SK-N-MC (cell line): ENCODE measurements around the gene PTPRA.

Source experiments
- EZH2 ChIP-seq: fragments of 200-600 bp; sonication (generic); IDR thresholded peaks from one replicate; pipeline ENCODE4 v1.6.1; 2017; ENCODE audit warnings: antibody characterized with exemption
- FOXP2 ChIP-seq: optimal IDR thresholded peaks from 2 replicates; pipeline ENCODE3; 2011; ENCODE audit warnings: mild to moderate bottlenecking, moderate library complexity; ENCODE audit not compliant: insufficient read depth; ENCODE audit errors: extremely low read length, control extremely low read depth
- POLR2AphosphoS5 ChIP-seq: IDR thresholded peaks from 2 replicates; pipeline ENCODE4 v1.6.1; 2012; ENCODE audit warnings: mild to moderate bottlenecking, low read depth, low read length, borderline replicate concordance

DNA sequence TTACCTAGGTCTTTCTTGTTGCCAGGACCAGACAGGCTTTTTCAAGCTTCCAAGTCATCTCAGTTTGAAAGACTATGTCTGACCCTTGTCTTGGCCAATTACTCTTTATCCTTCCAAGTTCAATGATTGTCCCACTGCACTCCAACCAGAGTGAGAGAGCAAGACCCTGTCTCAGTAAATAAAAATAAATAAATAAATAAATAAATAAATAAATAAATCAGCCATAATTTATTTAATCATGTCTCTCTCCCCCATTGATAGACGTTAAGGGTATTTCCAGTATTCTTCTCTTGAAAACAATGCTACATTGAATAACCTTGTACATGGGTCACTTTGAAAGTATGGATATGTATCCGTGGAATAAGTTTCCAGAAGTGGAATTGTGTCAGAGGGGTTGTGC, 83.2 kb downstream of the PTPRA start:
- TF ChIP-seq EZH2 (no peak), POLR2AphosphoS5 (no peak), FOXP2 (no peak)
